CD4-positive, alpha-beta memory T cell (primary cell): ENCODE results near the gene PPP1R3F. TPM values are rescaled to one million over a fixed set of nuclear protein-coding genes. Genes with fewer than 3 reads are reported as not detected.
A peak's percentile ranks its signal among the peaks of the same experiment; 100 is the strongest.

Experiments
- CTCF ChIA-PET: fragments of 350-600 bp; sonication (Branson Sonifier 250); formaldehyde crosslinking; loops from one replicate; lab custom pipeline; 2021; ENCODE audit warnings: inconsistent platforms; ENCODE audit not compliant: partially characterized antibody; lab: Charles Lee
- POLR2A ChIA-PET: fragments of 350-600 bp; sonication (Branson Sonifier 250); formaldehyde crosslinking; loops from one replicate; lab custom pipeline; 2021; ENCODE audit not compliant: partially characterized antibody; lab: Charles Lee
- DNase-seq, 5 donors: peaks; one replicate each; pipeline versions ENCODE4 v3.0.0 to v3.0.0-alpha.2; 2020 to 2022; ENCODE audit warnings: mixed read lengths in 1 of 5
- H3K27ac ChIP-seq: one replicate; pipeline ENCODE4 v1.7.0; 2013; ENCODE audit warnings: low read depth, low read length
- H3K27me3 ChIP-seq: 2 replicates; pipeline ENCODE4 v1.7.0; 2013; ENCODE audit warnings: mild to moderate bottlenecking, low read length, moderate library complexity; ENCODE audit not compliant: insufficient read depth
- H3K36me3 ChIP-seq: 2 replicates; pipeline ENCODE4 v1.7.0; 2013; ENCODE audit warnings: mild to moderate bottlenecking, low read length, moderate library complexity; ENCODE audit not compliant: insufficient read depth
- H3K4me1 ChIP-seq: 2 replicates; pipeline ENCODE4 v1.7.0; 2013; ENCODE audit warnings: mild to moderate bottlenecking, low read length, moderate library complexity; ENCODE audit not compliant: insufficient read depth
- H3K4me3 ChIP-seq, 2 donors: one replicate each; pipeline ENCODE4 v1.7.0; 2013; ENCODE audit warnings: low read length in 2 of 2, mild to moderate bottlenecking in 1 of 2
- H3K9me3 ChIP-seq, 2 donors: one replicate each; pipeline ENCODE4 v1.7.0; 2013; ENCODE audit warnings: low read length in 2 of 2, control low read depth in 1 of 2; ENCODE audit not compliant: control insufficient read depth in 1 of 2
- H3K27ac Mint-ChIP-seq, 7 donors: one replicate each; pipeline ENCODE4 v1.8.0; 2020 to 2021; ENCODE audit warnings: mixed read lengths in 7 of 7, mild to moderate bottlenecking in 6 of 7, inconsistent platforms in 3 of 7, moderate library complexity in 3 of 7
- H3K27me3 Mint-ChIP-seq, 2 donors: one replicate each; pipeline ENCODE4 v1.8.0; 2020 to 2021; ENCODE audit warnings: mixed read lengths in 2 of 2
- H3K36me3 Mint-ChIP-seq, 2 donors: one replicate each; pipeline ENCODE4 v1.8.0; 2020 to 2021; ENCODE audit warnings: mixed read lengths in 2 of 2, inconsistent platforms in 1 of 2, mild to moderate bottlenecking in 1 of 2
- H3K4me1 Mint-ChIP-seq, 4 donors: one replicate each; pipeline ENCODE4 v1.8.0; 2020 to 2021; ENCODE audit warnings: mixed read lengths in 4 of 4, mild to moderate bottlenecking in 1 of 4
- H3K4me3 Mint-ChIP-seq, 8 donors: one replicate each; pipeline ENCODE4 v1.8.0; 2020 to 2021; ENCODE audit warnings: mixed read lengths in 8 of 8, mild to moderate bottlenecking in 7 of 8, moderate library complexity in 6 of 8, inconsistent platforms in 3 of 8
- H3K9me3 Mint-ChIP-seq, 8 donors: one replicate each; pipeline ENCODE4 v1.8.0; 2020 to 2021; ENCODE audit warnings: mixed read lengths in 8 of 8, mild to moderate bottlenecking in 5 of 8, inconsistent platforms in 3 of 8, moderate library complexity in 1 of 8
- intact Hi-C: fragments of 100-400 bp; cut with micrococcal nuclease; formaldehyde crosslinking; loops from one replicate; pipeline ENCODE4 v1.15.1; 2023
- polyA plus RNA-seq, 2 donors: library from polyadenylated mRNA; unstranded; fragments of 300-500 nt; fragmentation: Illumina TruSeq; gene quantifications; one replicate each; pipeline ENCODE4 v1.2.3, GENCODE V29; 2021
- total RNA-seq, 2 experiments: library from RNA; stranded (reverse); gene quantifications; one replicate each; pipeline ENCODE4 v1.2.3, GENCODE V29; 2021

Gene PPP1R3F
- total and polyA plus RNA-seq, 4 experiments from 2014 or later: 4.8 to 17.7 (median 14.0) TPM

- Histone ChIP-seq H3K4me1 (peaks cover 69% of the 10 kb centered on the region), H3K9me3 (no peaks in the 10 kb centered on the region), H3K36me3 (no peaks in the 10 kb centered on the region), H3K4me3 (peak overlapping the region; percentile 65 to 68), H3K27me3 (no peaks in the 10 kb centered on the region), H3K27ac (peak overlapping the region; percentile 95)
- intact Hi-C loops: loop anchor here (5.0 kb wide), 1 partner anchor 36 kb away; no protein-coding TSS in a partner anchor
- H3K9me3 Mint-ChIP-seq: peaks cover 0 to 3% (median 0%) of the 10 kb centered on the region in 8 donors
- peaks cover 39 to 77% (median 61%) of the 10 kb centered on the region in 4 donors for H3K4me1 Mint-ChIP-seq
- peak overlapping the region; percentile 70 to 88 (median 78) for H3K4me3 Mint-ChIP-seq
- POLR2A ChIA-PET: interaction anchor here (0.7 to 3.2 kb wide), 9 partner anchors 14 to 313 kb away, joined by 3 to 17 read pairs (median 4); partner anchors contain the start of gene CCDC22
- peaks cover 4 to 14% of the 10 kb centered on the region in 2 donors for H3K36me3 Mint-ChIP-seq
- no peaks in the 10 kb centered on the region for H3K27me3 Mint-ChIP-seq
- CTCF ChIA-PET: interaction anchor here (3.4 kb wide), 1 partner anchor 79 kb away, joined by 15 read pairs; no protein-coding TSS in a partner anchor
- DNase-seq: no peak
- H3K27ac Mint-ChIP-seq: peak overlapping the region; percentile 57 to 91 (median 84)
These were observed 1.7 kb downstream of the PPP1R3F start for GRCh38 chrX:49271341-49271740.

- Histone ChIP-seq H3K36me3 (no peaks in the 10 kb centered on the region), H3K9me3 (no peaks in the 10 kb centered on the region), H3K27me3 (no peaks in the 10 kb centered on the region), H3K27ac (peak overlapping the region; percentile 95), H3K4me3 (peak overlapping the region; percentile 65 to 68), H3K4me1 (peaks cover 80% of the 10 kb centered on the region)
- Mint-ChIP-seq H3K9me3 (peaks cover 0 to 2% (median 0%) of the 10 kb centered on the region in 8 donors), H3K36me3 (peaks cover 8 to 14% of the 10 kb centered on the region in 2 donors), H3K4me3 (peak overlapping the region; percentile 70 to 88 (median 80)), H3K4me1 (peaks cover 47 to 86% (median 69%) of the 10 kb centered on the region in 4 donors), H3K27me3 (no peaks in the 10 kb centered on the region), H3K27ac (peak overlapping the region; percentile 73 to 92 (median 91))
- ChIA-PET CTCF (interaction anchor here (1.1 to 3.4 kb wide), 3 partner anchors 19 to 80 kb away, joined by 3 to 15 read pairs (median 7); no protein-coding TSS in a partner anchor), POLR2A (interaction anchor here (0.9 to 3.2 kb wide), 17 partner anchors 9 to 589 kb away, joined by 3 to 17 read pairs (median 8); partner anchors contain the start of genes CCDC22, FOXP3, PLP2 and WAS)
- intact Hi-C loops: loop anchor here (5.0 kb wide), 1 partner anchor 35 kb away; no protein-coding TSS in a partner anchor
- peak in 3 of 5 donors; percentile 25 to 28 (median 26) for DNase-seq
These were observed 2.8 kb downstream of the PPP1R3F start for GRCh38 chrX:49272421-49272820.

- intact Hi-C loops: loop anchor here (5.0 kb wide), 1 partner anchor 34 kb away; no protein-coding TSS in a partner anchor
- Histone ChIP-seq H3K4me3 (peak overlapping the region; percentile 29 to 68), H3K4me1 (peaks cover 83% of the 10 kb centered on the region)
These were observed 3.7 kb downstream of the PPP1R3F start for GRCh38 chrX:49273181-49273727.

GRCh38 chrX:49276207-49276606 lies 6.6 kb downstream of the PPP1R3F start:
- Histone ChIP-seq H3K4me3 (no peak overlapping the region), H3K4me1 (peaks cover 93% of the 10 kb centered on the region), H3K27ac (no peak overlapping the region), H3K36me3 (no peaks in the 10 kb centered on the region), H3K9me3 (no peaks in the 10 kb centered on the region), H3K27me3 (no peaks in the 10 kb centered on the region)
- H3K9me3 Mint-ChIP-seq: no peaks in the 10 kb centered on the region
- ChIA-PET POLR2A (interaction anchor here (0.9 to 3.4 kb wide), 6 partner anchors 8 to 85 kb away, joined by 3 to 14 read pairs (median 4); no protein-coding TSS in a partner anchor), CTCF (interaction anchor here (0.9 to 2.6 kb wide), 4 partner anchors 11 to 83 kb away, joined by 3 to 9 read pairs (median 5); no protein-coding TSS in a partner anchor)
- H3K4me1 Mint-ChIP-seq: peaks cover 53 to 94% (median 78%) of the 10 kb centered on the region in 4 donors
- no peaks in the 10 kb centered on the region for H3K27me3 Mint-ChIP-seq
- peak overlapping the region in 6 of 7 donors; percentile 43 to 84 (median 64) for H3K27ac Mint-ChIP-seq
- H3K36me3 Mint-ChIP-seq: peaks cover 5 to 9% of the 10 kb centered on the region in 2 donors
- H3K4me3 Mint-ChIP-seq: peak overlapping the region in 3 of 8 donors; percentile 7 to 74 (median 68)
- DNase-seq: no peak
- intact Hi-C loops: no loop called here

More at GRCh38 chrX:49273181-49273727, 3.7 kb downstream of the PPP1R3F start:
- no peaks in the 10 kb centered on the region for H3K27me3 Mint-ChIP-seq
- Histone ChIP-seq H3K27me3 (no peaks in the 10 kb centered on the region), H3K36me3 (no peaks in the 10 kb centered on the region), H3K9me3 (no peaks in the 10 kb centered on the region), H3K27ac (peak overlapping the region; percentile 31)
- H3K27ac Mint-ChIP-seq: peak overlapping the region; percentile 79 to 92 (median 84)
- H3K4me1 Mint-ChIP-seq: peaks cover 54 to 90% (median 72%) of the 10 kb centered on the region in 4 donors
- DNase-seq: peak; percentile 73 to 80 (median 79)
- POLR2A ChIA-PET: interaction anchor here (0.7 to 3.2 kb wide), 20 partner anchors 8 to 605 kb away, joined by 3 to 17 read pairs (median 6); partner anchors contain the start of genes CCDC22, FOXP3 and PLP2
- CTCF ChIA-PET: interaction anchor here (1.1 to 3.4 kb wide), 3 partner anchors 18 to 80 kb away, joined by 3 to 15 read pairs (median 7); no protein-coding TSS in a partner anchor
- H3K36me3 Mint-ChIP-seq: peaks cover 12 to 14% of the 10 kb centered on the region in 2 donors
- peaks cover 0 to 2% (median 0%) of the 10 kb centered on the region in 8 donors for H3K9me3 Mint-ChIP-seq
- H3K4me3 Mint-ChIP-seq: peak overlapping the region; percentile 70 to 88 (median 80)

- peaks cover 4 to 8% of the 10 kb centered on the region in 2 donors for H3K36me3 Mint-ChIP-seq
- Histone ChIP-seq H3K9me3 (no peaks in the 10 kb centered on the region), H3K27me3 (no peaks in the 10 kb centered on the region), H3K27ac (peak overlapping the region; percentile 17), H3K4me3 (no peak overlapping the region), H3K36me3 (no peaks in the 10 kb centered on the region), H3K4me1 (peaks cover 92% of the 10 kb centered on the region)
- intact Hi-C loops: no loop called here
- peak overlapping the region; percentile 25 to 76 (median 66) for H3K4me3 Mint-ChIP-seq
- H3K27ac Mint-ChIP-seq: peak overlapping the region; percentile 77 to 95 (median 89)
- ChIA-PET POLR2A (interaction anchor here (1.1 to 3.4 kb wide), 6 partner anchors 8 to 86 kb away, joined by 3 to 14 read pairs (median 4); no protein-coding TSS in a partner anchor), CTCF (interaction anchor here (2.6 kb wide), 2 partner anchors 11 to 14 kb away, joined by 6 to 9 read pairs; no protein-coding TSS in a partner anchor)
- peaks cover 53 to 91% (median 74%) of the 10 kb centered on the region in 4 donors for H3K4me1 Mint-ChIP-seq
- no peak for DNase-seq
- H3K9me3 Mint-ChIP-seq: no peaks in the 10 kb centered on the region
- no peaks in the 10 kb centered on the region for H3K27me3 Mint-ChIP-seq
These were observed 7.3 kb downstream of the PPP1R3F start for GRCh38 chrX:49276671-49277534.

GRCh38 chrX:49277535-49277830 lies 7.9 kb downstream of the PPP1R3F start:
- Mint-ChIP-seq H3K4me1 (peaks cover 56 to 91% (median 74%) of the 10 kb centered on the region in 4 donors), H3K27ac (peak overlapping the region; percentile 77 to 95 (median 89)), H3K36me3 (peaks cover 8% of the 10 kb centered on the region in 2 donors), H3K4me3 (peak overlapping the region in 7 of 8 donors; percentile 5 to 76 (median 52)), H3K27me3 (no peaks in the 10 kb centered on the region), H3K9me3 (no peaks in the 10 kb centered on the region)
- intact Hi-C loops: no loop called here
- CTCF ChIA-PET: interaction anchor here (2.6 kb wide), 2 partner anchors 10 to 14 kb away, joined by 6 to 9 read pairs; no protein-coding TSS in a partner anchor
- H3K4me3 ChIP-seq: no peak overlapping the region
- H3K36me3 ChIP-seq: no peaks in the 10 kb centered on the region
- H3K9me3 ChIP-seq: no peaks in the 10 kb centered on the region
- H3K27ac ChIP-seq: peak overlapping the region; percentile 17
- POLR2A ChIA-PET: interaction anchor here (1.3 to 3.4 kb wide), 4 partner anchors 10 to 32 kb away, joined by 3 to 14 read pairs (median 6); no protein-coding TSS in a partner anchor
- no peak for DNase-seq
- H3K4me1 ChIP-seq: peaks cover 92% of the 10 kb centered on the region
- H3K27me3 ChIP-seq: no peaks in the 10 kb centered on the region
